ENCODE measurements around the gene TPST1.
"Not testable (repeated sequence)": the region's sequence is repeated elsewhere in the genome, so short reads cannot be mapped to it uniquely, and the experiment has no call there.

Gene TPST1

GRCh38 chr7:66380272-66380888 lies 175.2 kb downstream of the TPST1 start:
- no peak for DNase-seq (ENCODE audit: low read depth)

- not testable (repeated sequence) for DNase-seq (ENCODE audit: low read depth)
These were observed 177.2 kb downstream of the TPST1 start for GRCh38 chr7:66382182-66382923.

- DNase-seq (ENCODE audit: low read depth): not testable (repeated sequence)
These were observed 180.2 kb downstream of the TPST1 start for GRCh38 chr7:66385191-66385905.

GRCh38 chr7:66395128-66395571 lies 190.0 kb downstream of the TPST1 start:
- DNase-seq (ENCODE audit: low read depth): not testable (repeated sequence)

- DNase-seq (ENCODE audit: low read depth): not testable (repeated sequence)
These were observed 190.9 kb downstream of the TPST1 start for GRCh38 chr7:66396052-66396451.

- DNase-seq (ENCODE audit: low read depth): not testable (repeated sequence)
These were observed 193.7 kb downstream of the TPST1 start for GRCh38 chr7:66398841-66399240.

GRCh38 chr7:66399566-66399965 lies 194.4 kb downstream of the TPST1 start:
- no peak for DNase-seq (ENCODE audit: low read depth)

GRCh38 chr7:66400400-66400799 lies 195.3 kb downstream of the TPST1 start:
- no peak for DNase-seq (ENCODE audit: low read depth)

- not testable (repeated sequence) for DNase-seq (ENCODE audit: low read depth)
These were observed 196.0 kb downstream of the TPST1 start for GRCh38 chr7:66401126-66401525.

GRCh38 chr7:66401932-66402331 lies 196.8 kb downstream of the TPST1 start:
- DNase-seq (ENCODE audit: low read depth): not testable (repeated sequence)

GRCh38 chr7:66403564-66403963 lies 198.4 kb downstream of the TPST1 start:
- DNase-seq (ENCODE audit: low read depth): no peak

- no peak for DNase-seq (ENCODE audit: low read depth)
These were observed 204.4 kb downstream of the TPST1 start for GRCh38 chr7:66409493-66409892.

Measured in CMK (cell line).